Transverse colon (tissue), 4 donors: ENCODE measurements around the gene TPP2.

ENCODE experiments used
- CTCF ChIP-seq, 5 experiments: fragments of 200-600 bp in 3 of 5; fragments of 450-650 bp in 2 of 5; sonication (generic) in 3 of 5; IDR thresholded peaks; 1 replicate in 2 of 5; 2 replicates in 3 of 5; pipeline ENCODE4 v1.5.1; 2016 to 2017; ENCODE audit warnings: antibody characterized with exemption in 5 of 5, inconsistent platforms in 3 of 5, mild to moderate bottlenecking in 2 of 5, moderate library complexity in 1 of 5
- POLR2A ChIP-seq: fragments of 450-650 bp; IDR thresholded peaks from one replicate; pipeline ENCODE4 v1.6.1; 2016; ENCODE audit warnings: antibody characterized with exemption, mild to moderate bottlenecking, moderate library complexity
- POLR2AphosphoS5 ChIP-seq, 3 donors: sonication (generic); formaldehyde crosslinking; IDR thresholded peaks; one replicate each; pipeline ENCODE4 v1.6.1; 2016; ENCODE audit warnings: antibody characterized with exemption in 3 of 3

- no peak for TF ChIP-seq CTCF (IDR thresholded peaks at IDR 0.05)
- TF ChIP-seq POLR2AphosphoS5 (IDR thresholded peaks at IDR 0.05), result no peak
- TF ChIP-seq POLR2A, result no peak
These were observed 48.9 kb downstream of the TPP2 start for GRCh38 chr13:102645701-102646100.
